AG20443 (cell line): Measurements from ENCODE around the gene PBX4.

Source experiments
- DNase-seq: peaks from one replicate; pipeline ENCODE4 v3.0.0; 2012; ENCODE audit warnings: low spot score, mixed read lengths

Gene PBX4

DNA sequence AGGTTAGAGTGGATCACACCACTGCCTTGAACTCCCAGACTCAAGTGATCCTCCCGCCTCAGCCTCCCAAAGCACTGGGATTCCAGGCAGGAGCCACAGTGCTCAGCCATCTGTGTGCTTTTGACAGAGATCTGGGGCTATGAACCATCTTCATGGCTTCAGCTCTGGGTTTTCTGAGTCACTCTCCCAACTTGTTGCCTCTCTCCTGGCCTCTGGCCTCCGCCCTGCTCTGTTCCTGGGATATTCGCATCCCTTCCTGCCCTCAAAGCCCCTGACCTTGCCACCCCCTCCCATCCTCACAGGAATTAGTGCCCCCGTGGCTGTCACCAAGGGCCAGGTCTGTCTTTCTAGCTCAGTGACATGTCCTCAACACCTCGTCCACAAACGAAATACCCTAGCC is 30.7 kb upstream of the PBX4 start:
- no peak for DNase-seq

DNA sequence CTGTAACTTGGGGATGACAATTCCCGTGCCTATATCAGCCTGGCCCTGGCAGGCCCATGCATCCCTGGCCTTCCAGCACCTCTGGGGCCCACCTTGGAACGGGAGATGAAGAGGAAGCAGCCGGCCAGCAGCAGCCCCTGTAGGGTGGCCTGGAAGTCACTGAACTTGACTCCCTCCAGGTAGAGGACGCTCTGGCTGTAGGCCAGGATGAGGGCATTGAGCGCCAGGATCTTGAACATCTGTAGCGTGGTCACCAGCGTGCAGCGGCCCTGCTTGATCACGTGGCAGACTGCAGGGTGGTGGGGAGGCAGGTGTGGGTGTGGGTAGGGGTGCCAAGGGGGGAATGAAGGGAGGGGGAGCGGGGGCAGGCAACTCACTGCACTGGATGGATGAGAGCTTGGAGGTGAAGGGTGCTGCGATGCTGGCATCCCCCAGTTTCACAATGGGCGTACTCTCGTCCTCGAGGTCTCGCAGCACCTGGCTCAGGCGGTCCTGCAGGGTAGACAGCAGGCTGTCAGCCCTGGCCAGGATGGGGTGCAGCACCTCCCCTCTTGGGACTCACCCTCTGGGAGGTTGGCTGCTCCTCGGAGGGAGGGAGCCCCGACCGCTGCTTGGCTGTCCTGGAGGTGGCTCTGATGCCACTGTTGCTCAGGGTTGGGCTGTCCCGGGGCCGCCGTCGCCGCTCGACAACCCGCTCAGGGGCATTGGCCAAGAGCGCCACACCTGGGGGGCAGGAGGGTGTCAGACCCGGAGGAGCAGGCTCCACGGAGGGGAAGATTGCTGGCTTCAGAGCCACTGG is 28.7 kb upstream of the PBX4 start:
- DNase-seq: no peak

DNA sequence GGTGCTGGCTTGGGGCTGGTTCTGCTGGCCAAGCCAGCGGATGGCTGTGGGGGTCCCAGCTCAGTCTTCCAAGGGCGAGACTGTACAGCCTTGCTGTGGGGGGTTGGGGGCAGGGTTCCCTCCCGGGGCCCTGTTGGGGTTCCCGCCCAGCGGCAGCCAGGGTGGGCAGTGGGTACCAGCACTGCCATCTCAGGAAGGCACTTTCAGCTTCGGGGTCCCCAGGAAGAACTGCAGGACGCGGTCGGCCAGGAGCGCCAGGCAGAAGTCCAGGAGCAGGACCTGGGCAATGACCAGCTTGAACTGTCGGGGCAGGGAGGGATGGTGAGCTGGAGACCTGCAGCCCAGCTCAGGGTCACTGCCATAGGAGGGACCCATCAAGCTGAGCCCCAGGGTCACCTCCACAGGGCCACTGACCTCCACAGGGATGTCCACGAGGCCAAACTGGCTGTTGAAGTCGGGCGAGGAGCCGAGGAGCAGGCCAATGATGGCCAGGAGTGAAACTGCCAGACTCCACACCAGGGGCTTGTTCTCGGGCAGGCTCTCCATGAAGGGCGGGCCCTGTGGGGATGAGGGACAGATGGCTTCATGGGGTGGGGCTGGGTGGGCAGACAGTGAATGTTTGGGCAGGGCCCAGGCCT is 26.9 kb upstream of the PBX4 start:
- DNase-seq: no peak

DNA sequence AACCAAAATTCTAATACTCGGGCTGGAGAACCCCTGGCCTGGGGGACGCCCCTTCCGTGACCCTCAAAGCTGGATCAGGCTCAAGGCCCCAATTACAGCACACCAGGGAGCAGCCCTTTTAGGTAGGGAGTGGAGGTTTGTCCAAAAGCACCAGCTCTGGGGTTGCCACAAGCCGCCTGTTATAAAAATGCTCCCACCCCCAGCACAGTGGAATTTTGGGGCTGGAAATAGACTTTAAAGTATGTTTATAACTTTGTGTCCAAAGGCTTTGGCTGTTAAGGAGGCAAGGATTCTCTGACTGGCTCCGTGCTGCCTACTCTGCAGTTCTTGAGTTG is 25.5 kb upstream of the PBX4 start:
- no peak for DNase-seq

DNA sequence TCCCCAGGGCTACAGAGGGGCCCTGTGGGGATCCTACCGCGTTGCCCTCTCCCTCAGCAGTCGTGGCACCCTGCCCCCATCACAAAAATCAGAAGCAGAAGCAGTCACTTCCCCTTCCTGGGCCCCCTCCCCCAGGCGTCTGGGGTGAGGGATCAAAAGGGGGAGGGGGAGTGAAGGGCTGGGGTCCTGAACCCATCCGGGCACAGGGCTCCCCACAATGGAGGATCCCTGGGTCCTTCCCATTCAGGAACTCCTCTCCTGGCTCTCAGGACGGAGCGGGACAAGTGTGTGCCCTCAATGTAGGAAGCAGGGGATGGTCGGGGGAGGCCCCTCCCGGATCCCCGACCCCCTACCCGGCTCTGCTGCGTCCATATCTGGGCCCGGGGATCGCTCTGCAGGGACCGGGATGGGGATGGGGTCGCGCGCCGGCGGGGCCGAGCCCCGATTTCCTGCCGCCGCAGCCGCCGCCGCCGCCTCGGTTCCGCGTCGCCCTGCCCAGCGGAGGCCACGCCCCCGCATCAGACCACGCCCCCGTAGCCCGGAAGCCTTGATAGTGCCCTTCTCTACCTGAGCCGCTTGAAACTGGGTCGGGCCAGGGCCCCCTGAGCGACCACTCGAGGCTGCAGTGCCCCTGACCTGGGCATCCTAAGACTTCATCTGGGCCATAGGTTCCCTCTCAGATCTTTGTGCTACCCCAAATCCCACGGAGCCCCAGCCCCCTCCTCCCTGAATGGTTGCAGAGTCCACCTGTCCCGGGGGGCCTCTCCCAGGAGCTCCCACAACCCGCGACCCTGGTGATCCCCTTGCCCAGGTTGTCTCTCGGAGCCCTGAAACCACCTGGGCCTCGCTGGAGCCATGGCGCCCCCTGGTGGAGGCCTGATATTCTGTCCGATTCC is 24.9 kb upstream of the PBX4 start, which contains the start of gene GMIP:
GMIP (minus strand) TSS at position 500 of the 896 bp plus-strand sequence; CDS start at position 372, 128 bp downstream.
- DNase-seq: peak; percentile 92

DNA sequence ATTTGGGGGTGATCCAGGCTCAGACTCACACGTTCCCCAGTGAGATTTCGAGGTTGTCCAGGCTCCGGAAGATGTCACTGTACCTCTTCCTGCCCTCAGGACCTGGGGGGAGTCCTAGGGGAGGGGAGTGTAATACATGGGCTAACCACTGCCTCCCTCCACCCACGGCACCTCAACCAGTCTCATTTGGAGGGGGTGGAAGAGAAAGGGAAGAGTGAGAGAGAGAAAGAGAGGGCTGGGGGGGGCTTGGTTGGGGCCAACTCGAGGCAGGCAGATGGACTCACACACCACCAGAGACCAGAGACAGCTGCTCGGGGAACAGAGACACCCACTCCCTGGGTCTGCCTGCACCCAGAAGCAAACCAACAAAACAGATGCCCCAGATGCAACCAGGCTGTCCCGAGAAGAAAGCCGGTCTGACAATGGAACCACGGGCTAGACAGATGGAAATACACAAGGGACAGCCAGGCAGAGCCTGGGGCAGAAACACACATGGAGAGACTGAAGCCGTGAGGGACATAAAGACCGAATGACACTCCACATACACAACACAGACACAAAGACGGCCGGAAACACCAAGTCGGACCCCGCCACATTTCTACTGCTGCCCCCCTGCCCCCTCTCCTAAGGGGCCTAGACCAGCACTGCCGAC is 24.1 kb upstream of the PBX4 start:
- peak; percentile 42 for DNase-seq

DNA sequence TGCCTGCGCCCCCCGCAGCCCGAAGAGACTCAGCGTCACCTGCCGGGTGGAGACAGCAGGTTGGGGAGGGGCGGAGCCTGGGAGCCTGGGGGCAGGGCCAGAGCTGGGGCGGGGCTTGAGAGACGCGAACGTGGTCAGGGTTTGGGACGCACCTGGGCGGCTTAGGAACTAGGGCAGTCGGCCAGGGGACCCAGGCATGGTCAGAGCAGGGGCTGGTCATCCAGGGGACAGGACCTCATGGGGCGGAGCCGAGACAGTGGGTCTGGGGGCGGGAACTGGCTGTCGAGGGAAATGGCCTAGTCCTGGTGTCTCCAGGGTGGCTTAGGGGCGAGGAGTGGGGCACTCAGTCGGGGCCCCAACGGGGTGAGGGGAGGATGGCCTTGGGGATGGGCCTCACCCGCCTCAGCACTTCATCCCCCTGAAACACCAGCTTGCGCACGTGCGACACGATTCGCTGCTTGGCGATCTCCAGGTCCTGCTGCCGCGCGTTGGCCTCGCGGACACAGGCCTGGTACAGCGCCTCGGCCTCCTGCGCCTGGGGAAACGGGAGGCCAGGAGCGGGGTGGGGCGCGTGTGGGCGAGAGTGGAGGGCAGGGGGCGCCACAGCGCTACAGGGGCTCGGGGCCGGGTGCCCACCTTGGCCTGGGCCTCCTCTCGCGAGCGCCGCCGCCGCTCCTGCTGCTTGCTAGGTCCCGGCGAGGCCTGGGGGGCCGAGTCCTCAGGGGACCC is 19.2 kb upstream of the PBX4 start:
- no peak for DNase-seq

DNA sequence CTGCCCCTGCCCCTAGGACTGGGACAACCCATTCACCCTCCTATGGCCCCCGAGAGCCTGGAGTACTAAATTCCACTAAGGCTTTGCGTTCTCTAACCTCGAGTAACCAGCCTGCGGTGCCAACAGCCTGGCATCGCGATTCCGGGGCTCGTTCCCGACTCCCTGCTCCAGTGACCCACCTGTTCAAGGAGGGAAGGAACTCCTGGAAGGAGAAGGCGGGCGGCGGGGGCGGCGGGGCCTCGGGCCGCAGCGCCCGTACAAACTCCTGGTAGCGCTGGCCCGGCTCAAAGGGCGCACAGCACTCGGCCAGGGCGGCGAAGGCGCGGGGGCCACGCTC is 18.7 kb upstream of the PBX4 start:
- DNase-seq: no peak

DNA sequence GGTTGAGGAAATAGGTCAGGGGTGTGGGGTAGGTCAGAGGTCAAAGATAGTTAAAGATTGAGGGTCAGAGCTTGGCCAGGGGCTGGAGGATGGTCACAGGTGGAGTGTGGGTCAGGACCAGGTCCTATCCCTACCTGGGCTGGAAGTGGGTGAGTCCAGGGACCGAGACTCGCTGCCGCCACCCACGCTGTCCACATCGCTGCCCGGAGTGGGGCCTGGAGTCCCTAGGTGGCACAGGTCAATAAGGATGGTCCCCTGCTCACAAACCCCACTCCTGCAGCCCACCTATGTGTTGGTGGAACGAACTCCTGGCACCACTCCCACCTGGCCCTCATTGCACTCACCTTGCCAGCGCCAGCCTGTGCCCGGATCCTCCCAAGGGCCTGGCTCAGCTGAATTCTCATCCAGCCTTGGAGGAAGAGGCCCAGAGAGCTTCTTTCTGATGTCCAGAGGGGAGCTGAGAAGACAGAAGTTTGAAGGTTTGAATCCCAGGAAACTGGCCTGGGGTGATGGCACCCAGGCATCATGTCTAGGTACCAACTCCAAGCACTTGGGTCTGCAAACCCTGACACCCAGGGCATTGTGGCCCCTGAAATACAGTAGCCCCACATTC is 18.2 kb upstream of the PBX4 start:
- DNase-seq: no peak

DNA sequence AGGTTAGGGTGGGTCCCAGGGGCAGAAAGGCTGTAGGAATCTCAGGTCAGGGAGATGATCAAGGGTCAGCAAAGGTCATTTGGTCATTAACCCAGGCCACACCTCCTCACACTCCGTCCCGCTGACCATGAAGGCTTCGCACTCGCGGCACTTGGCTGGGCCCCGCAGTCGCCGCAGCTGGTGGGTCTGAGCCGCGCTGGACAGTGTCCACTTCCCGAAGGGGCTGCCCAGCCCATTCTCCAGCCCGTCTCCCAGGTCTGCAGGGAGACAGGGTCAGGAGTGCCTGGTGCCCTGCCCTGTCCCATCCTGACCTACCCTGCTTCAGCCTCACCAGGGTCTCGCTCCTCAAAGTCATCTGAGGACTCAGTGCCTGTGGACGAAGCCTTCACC is 16.8 kb upstream of the PBX4 start:
- DNase-seq: no peak

DNA sequence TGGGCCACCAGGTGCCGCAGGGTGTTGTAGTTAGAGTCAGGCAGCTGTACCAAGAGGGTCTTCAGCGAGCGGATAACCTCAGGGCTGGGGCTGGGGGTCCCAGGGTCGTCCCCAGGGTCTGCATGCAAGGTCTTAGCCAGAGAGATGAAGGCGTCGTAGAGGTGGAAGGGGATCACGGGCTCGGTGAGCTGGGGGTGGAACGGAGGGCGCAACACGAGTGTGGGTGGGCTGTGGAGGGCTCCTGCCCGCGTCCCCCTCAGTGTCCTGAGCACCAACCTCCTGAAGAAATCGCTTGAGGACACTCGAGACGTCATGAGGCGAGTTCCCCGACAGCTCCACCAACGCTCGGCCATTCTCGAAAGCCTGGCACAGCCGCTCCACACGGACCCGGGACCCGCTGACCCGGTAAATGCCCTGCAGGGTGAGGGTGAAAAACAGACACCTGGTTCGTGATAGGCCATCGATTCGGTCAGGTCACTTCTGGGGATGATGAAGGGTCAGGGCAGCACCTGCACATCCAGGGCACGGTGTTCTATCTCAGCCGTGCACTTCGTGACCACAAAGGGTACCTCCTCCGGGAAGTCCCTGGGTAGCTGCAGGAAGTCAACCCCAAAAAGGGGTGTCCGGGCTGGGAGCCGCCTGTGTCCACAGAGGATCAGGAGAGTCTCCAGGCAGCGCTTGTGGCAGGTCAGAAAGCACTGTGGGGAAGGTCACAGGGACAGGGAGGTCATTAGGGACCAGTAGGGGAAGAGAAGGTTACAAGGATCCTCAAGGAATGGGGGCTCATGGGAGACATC is 16.2 kb upstream of the PBX4 start:
- DNase-seq: no peak

DNA sequence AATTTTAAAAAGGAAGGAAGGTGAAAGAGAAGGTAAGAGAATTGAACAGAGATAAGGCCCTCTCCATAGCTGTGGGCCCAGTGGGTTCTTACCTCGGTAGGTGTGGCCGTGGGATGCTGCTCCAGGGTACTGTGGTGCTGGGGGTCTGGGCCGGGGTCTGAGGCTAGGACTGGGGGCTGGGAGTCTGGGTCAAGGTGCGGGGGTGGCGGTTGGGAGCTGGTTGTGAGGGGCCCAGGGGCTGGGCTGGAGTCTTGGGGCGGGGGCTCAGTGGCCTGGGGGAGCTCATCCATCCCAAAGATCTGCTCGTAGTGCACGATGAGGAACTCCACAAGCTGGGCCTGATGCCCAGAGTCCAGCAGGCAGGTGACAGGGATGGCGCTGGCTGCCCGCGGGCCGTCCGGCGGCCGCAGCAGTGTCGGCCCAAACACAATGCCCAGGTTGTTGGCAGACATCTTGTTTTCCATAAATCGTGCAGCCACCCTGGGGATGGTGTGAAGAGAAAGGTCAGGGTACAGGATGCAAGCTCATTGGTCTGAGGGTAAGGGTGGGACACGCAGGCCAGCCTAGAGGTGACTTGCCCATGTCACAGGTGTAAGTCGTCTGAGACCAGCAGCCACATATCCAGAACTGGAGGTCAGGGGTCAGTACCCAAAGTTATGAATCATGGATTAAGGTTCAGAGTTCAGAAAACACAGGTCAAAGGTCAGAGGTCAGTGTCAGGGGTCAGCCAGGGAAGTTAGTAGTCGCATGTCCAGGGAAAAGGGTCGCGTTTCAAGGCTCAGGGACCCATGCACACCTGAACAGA is 15.4 kb upstream of the PBX4 start:
- DNase-seq: no peak

DNA sequence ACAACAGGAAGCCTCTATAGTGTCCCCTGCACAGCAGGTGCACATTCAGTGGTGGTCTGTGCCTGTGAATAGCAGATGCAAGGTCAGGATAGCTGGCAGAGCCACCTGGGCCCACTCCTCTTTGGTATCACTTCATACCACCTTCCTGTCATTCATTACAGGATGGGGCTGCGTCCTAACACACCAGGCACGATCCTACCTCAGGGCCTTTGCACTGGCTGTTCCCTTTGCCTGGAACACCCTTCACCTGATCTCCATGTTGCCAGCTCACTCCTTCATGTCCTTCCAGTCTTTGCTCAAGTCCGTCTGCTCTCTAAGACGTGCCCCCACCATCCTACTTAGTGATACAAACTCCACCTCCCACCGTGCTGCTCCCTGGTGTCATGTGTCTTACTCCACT is 14.2 kb upstream of the PBX4 start:
- DNase-seq: no peak

DNA sequence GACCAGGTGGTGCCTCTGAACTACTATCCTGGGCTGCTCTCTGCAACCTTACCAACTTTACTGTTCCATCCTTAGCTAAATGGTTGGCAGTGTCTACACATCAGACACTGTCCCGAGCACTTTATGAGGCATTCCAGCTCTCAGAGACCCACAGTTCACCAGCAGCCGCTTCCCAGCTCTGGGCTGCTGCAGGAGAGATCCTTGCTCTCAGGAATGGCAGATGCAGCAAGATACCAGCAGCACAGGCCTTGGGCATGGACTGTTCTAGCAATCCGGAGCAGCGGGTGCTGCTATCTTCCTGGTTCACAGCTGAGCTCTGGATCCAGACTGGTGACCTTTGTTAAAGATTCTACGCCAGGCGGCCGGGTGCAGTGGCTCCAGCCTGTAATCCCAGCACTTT is 12.9 kb upstream of the PBX4 start:
- DNase-seq: no peak

DNA sequence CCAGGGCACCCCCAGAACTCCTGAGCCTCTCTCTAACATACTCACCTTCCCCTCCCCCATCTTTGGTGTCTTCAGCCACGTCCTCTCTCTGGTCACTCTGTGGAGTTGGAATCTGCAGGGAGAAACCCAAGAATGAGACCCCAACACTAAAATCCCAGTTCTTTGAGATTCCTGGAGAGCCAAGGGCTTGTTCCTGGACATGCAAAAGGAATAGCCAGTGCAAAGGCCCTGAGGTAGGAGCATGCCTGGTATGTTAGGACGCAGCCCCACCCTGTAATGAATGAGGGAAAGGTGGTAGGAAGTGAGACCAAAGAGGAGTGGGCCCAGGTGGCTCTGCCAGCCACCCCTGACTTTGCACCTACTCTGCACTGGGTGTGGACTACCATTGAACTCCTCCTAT is 11.9 kb upstream of the PBX4 start:
- no peak for DNase-seq

DNA sequence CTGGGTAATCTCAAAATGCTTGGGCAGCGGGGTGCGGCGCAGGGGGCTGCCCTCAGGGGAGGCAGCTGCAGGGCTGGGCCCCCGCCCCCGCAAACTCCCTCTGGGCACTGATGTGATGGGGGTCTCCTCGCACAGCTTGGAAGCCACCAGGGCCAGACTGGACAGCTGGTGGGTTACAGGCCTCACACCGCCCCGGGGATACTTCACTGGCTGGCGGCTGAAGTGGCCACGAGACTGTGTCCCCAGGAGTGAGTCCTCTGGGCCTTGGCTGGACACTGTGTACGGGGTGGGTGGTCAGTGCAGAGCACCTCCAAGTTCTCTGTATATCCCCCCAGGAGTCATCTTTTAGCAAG is 11.6 kb upstream of the PBX4 start:
- DNase-seq: no peak

DNA sequence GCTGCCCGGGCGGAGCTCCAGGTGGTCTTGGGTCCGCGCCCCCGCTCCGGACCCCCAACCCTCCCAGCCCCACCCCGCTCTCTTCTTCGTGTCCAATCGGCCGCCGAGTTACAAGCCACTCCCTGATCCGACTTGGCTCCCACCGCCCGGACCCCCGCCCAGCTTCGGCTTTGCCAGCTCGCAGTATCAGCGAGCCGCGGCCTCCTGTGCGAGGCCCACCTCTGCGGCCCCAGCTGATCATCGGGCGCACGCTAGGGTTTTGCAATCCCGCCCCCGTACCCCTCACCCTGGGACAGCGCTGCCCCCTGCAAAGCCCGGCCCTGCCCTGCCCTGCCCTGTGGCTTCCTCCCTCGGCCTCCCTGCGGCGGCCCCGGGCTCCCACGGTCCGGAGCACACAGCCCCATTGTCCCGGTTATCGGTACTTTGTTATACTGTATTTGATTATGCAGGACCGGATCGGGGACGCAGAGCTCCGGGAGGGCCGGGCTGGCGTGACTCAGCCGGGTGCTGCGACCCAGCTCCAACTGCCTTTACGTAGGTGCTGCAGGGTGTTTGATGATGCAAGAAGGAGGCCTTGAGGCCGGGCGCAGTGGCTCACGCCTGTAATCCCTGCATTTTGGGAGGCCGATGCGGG is 10.1 kb upstream of the PBX4 start:
- no peak for DNase-seq

DNA sequence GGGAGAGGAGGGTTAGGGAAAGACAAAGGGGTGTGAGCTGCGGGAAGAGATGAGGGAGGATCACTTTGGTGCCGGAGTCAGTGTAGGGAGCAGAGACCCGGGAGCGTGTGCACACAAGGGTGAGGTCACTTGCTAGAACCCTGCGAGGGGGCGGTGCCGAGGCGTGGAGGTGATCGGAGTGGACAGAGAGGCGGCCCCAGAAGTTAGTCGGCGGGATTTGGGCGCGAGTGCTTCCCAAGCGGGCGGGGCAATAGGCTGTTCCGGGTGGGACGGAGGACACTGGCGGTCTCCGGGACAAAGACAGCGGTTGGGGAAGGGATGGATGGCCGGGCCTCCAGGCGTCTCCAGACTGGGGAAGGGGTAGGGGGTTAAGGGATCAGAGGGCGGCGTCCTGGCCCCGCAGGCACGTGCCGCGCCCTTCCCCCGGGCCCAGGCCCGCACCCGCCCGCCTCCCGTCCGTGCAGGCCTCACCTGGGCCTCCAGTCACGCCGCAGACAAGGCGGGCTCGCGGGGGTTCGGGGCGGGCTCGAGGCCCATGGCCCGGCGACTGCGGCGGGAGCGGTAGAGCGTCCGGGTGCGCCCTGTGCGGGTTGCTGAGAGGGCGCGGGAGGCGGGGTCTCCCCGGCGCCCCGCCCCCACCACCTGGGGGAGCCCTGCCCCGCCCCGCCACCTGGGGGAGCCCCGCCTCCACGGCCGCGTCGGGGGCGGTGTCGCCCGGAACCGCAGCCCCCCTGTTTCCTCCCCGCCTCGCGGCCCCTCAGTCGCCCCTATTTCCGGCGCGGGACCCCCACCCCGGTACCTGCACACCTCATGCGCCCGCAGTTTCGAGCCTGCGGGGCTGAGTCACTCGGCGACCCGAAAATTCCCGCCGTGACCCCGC is 9.4 kb upstream of the PBX4 start, which contains the start of gene LPAR2:
LPAR2 (minus strand) TSS at position 600 of the 880 bp plus-strand sequence. CDS start 945 bp downstream, outside the sequence.
- DNase-seq: peak; percentile 53
